Measurements from ENCODE around the gene SELENOM. TPM values are rescaled to one million over a fixed set of nuclear protein-coding genes. Genes with fewer than 3 reads are reported as not detected.
A peak's percentile ranks its signal among the peaks of the same experiment; 100 is the strongest.

The SELENOM gene
- total RNA-seq, 4 donors from 2014 or later = 31.4 to 89.1 (median 43.7) TPM

GRCh38 chr22:31126128-31126868 lies 18.9 kb upstream of the SELENOM start:
- no peak overlapping the region for H3K4me3 ChIP-seq
- TF ChIP-seq POLR2A (IDR thresholded peaks at IDR 0.05) (no peak), CTCF (IDR thresholded peaks at IDR 0.05) (no peak)
- H3K36me3 ChIP-seq = peaks cover 0 to 14% (median 0%) of the 10 kb centered on the region in 3 donors
- H3K27me3 ChIP-seq = no peaks in the 10 kb centered on the region
- no peak overlapping the region for H3K27ac ChIP-seq
- peaks cover 0 to 13% (median 3%) of the 10 kb centered on the region in 4 donors for H3K4me1 ChIP-seq
- no peak for DNase-seq
- H3K9me3 ChIP-seq = no peaks in the 10 kb centered on the region

- Histone ChIP-seq H3K27me3 (no peaks in the 10 kb centered on the region), H3K4me3 (no peak overlapping the region), H3K4me1 (peaks cover 0 to 14% (median 3%) of the 10 kb centered on the region in 4 donors), H3K27ac (no peak overlapping the region), H3K36me3 (peaks cover 0 to 8% (median 0%) of the 10 kb centered on the region in 3 donors), H3K9me3 (no peaks in the 10 kb centered on the region)
- no peak for DNase-seq
- no peak for TF ChIP-seq CTCF (IDR thresholded peaks at IDR 0.05)
- no peak for TF ChIP-seq POLR2A (IDR thresholded peaks at IDR 0.05)
These were observed 18.3 kb upstream of the SELENOM start for GRCh38 chr22:31125521-31126117.

- Histone ChIP-seq H3K36me3 (peaks cover 0 to 5% (median 0%) of the 10 kb centered on the region in 3 donors), H3K4me3 (peak overlapping the region in 1 of 4 donors; percentile 0), H3K4me1 (peaks cover 0 to 14% (median 3%) of the 10 kb centered on the region in 4 donors), H3K27me3 (no peaks in the 10 kb centered on the region), H3K9me3 (no peaks in the 10 kb centered on the region), H3K27ac (no peak overlapping the region)
- no peak for TF ChIP-seq CTCF (IDR thresholded peaks at IDR 0.05)
- no peak for TF ChIP-seq POLR2A (IDR thresholded peaks at IDR 0.05)
- no peak for DNase-seq
These were observed 17.6 kb upstream of the SELENOM start for GRCh38 chr22:31124811-31125465.

GRCh38 chr22:31124290-31124689 lies 16.9 kb upstream of the SELENOM start:
- no peaks in the 10 kb centered on the region for H3K27me3 ChIP-seq
- peak overlapping the region in 2 of 4 donors; percentile 61 to 79 for H3K4me3 ChIP-seq
- DNase-seq = no peak
- H3K27ac ChIP-seq = no peak overlapping the region
- peaks cover 0 to 14% (median 4%) of the 10 kb centered on the region in 4 donors for H3K4me1 ChIP-seq
- H3K9me3 ChIP-seq = no peaks in the 10 kb centered on the region
- H3K36me3 ChIP-seq = peaks cover 0 to 5% (median 0%) of the 10 kb centered on the region in 3 donors
- TF ChIP-seq CTCF (IDR thresholded peaks at IDR 0.05) (no peak), POLR2A (IDR thresholded peaks at IDR 0.05) (no peak)

- DNase-seq = no peak
- Histone ChIP-seq H3K9me3 (no peaks in the 10 kb centered on the region), H3K4me3 (peak overlapping the region in 3 of 4 donors; percentile 32 to 79 (median 61)), H3K36me3 (peaks cover 0 to 2% (median 0%) of the 10 kb centered on the region in 3 donors), H3K4me1 (peaks cover 0 to 14% (median 5%) of the 10 kb centered on the region in 4 donors), H3K27ac (peak overlapping the region in 3 of 4 donors; percentile 77 to 96 (median 91)), H3K27me3 (no peaks in the 10 kb centered on the region)
- no peak for TF ChIP-seq POLR2A (IDR thresholded peaks at IDR 0.05)
- TF ChIP-seq CTCF (IDR thresholded peaks at IDR 0.05) = no peak
These were observed 15.9 kb upstream of the SELENOM start for GRCh38 chr22:31123292-31123602.
